Measurements from ENCODE around the gene HOXB3.

The HOXB3 gene

DNA sequence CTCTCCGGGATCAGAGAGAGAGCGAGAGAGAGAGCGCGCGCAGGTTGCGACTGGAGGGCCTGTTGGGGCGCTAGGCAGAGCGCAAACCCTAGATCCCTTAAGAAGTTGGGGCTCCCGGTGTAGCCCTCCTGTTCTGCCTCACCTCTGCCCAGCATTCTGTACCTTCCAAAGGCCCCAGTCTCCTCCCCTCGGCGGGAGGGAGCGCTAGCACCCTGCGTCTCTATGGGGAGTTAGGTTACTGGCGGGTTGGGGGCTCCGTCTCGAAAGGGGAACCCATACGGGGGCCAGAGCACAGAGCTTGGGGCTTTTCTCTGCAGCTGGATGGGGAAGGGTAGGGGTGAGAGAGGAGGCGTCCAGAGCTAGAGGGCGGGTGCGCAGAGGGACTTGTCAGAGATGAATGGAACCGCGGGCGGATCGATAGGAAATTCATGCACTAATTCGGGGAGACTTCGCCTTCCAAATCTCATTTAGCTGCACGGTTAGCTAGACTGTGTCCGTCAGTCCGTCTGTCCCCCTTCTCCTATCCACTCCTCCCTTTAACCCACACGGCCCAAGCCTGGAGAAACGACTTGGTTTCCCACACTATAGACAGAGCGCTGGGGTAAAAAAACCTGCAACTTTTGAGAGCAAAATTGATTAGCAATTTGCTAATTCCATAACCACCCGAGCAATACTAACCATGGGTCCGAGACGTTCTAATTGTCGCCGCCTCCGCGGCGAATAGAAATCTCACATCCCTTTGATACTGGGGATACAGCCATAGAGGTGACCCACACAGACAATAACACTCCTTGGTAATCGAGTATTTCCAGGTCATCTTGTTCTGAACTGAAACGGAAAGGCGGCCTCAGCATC, 11.2 kb downstream of the HOXB3 start:
- Mint-ChIP-seq H3K27ac (peak overlapping the region; percentile 87), H3K27me3 (ENCODE audit: low read depth) (peaks cover 48% of the 10 kb centered on the region), H3K36me3 (ENCODE audit: low read depth) (peaks cover 18% of the 10 kb centered on the region), H3K9me3 (no peaks in the 10 kb centered on the region), H3K4me3 (peak overlapping the region; percentile 94), H3K4me1 (ENCODE audit: low read depth) (peaks cover 53% of the 10 kb centered on the region)

- H3K27ac Mint-ChIP-seq: peak within 1 kb of the TSS; percentile 87
- peaks cover 58% of the 10 kb centered on the region for H3K4me1 Mint-ChIP-seq (ENCODE audit: low read depth)
- no peaks in the 10 kb centered on the region for H3K9me3 Mint-ChIP-seq
- peaks cover 19% of the 10 kb centered on the region for H3K36me3 Mint-ChIP-seq (ENCODE audit: low read depth)
- peak within 1 kb of the TSS; percentile 94 for H3K4me3 Mint-ChIP-seq
- peaks cover 42% of the 10 kb centered on the region for H3K27me3 Mint-ChIP-seq (ENCODE audit: low read depth)
These were observed 12.0 kb downstream of the HOXB3 start, which contains the start of gene HOXB4 for GRCh38 chr17:48577946-48578615. Gene HOXB4 (minus strand): TSS chr17:48578350. CDS start chr17:48578319, 31 bp downstream.

GRCh38 chr17:48577330-48577945, 12.6 kb downstream of the HOXB3 start:
- H3K4me3 Mint-ChIP-seq: peak overlapping the region; percentile 85
- H3K4me1 Mint-ChIP-seq (ENCODE audit: low read depth): peaks cover 51% of the 10 kb centered on the region
- peaks cover 19% of the 10 kb centered on the region for H3K36me3 Mint-ChIP-seq (ENCODE audit: low read depth)
- no peaks in the 10 kb centered on the region for H3K9me3 Mint-ChIP-seq
- H3K27ac Mint-ChIP-seq: peak overlapping the region; percentile 67
- H3K27me3 Mint-ChIP-seq (ENCODE audit: low read depth): peaks cover 37% of the 10 kb centered on the region

DNA sequence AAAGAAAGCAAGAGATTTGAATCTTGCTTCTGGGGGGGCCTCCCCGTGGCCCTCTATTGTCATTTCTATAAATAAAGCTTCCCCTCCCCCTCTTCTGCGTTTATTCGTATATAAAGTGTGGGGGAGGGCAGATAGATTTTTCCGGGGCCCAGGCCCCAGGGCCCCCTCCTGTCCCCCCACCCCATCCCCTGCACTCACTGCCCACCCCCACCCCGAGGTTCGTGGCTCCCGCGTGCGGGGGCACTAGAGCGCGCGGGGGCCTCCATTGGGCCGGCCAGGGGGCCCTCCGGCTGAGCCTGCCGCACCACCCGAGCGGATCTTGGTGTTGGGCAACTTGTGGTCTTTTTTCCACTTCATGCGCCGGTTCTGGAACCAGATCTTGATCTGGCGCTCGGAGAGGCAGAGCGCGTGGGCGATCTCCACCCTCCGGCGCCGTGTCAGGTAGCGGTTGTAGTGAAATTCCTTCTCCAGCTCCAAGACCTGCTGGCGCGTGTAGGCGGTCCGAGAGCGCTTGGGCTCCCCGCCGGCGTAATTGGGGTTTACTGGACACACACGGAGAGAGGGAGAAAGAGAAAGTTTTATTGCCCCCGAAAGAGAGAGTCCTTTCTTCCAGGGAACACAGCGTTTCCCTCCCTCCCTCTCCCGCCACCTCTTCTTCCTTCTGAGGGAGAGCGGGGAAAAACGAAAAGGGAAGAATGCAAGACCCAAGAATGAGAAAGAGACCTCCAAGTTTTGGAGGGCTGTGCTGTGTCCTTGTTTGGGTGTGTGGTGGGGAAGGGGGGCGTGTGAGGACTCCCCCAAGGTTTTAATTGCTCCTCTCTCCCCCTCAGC, 13.3 kb downstream of the HOXB3 start:
- H3K9me3 Mint-ChIP-seq: no peaks in the 10 kb centered on the region
- H3K4me1 Mint-ChIP-seq (ENCODE audit: low read depth): peaks cover 48% of the 10 kb centered on the region
- peak overlapping the region; percentile 49 for H3K27ac Mint-ChIP-seq
- peak overlapping the region; percentile 85 for H3K4me3 Mint-ChIP-seq
- peaks cover 21% of the 10 kb centered on the region for H3K36me3 Mint-ChIP-seq (ENCODE audit: low read depth)
- H3K27me3 Mint-ChIP-seq (ENCODE audit: low read depth): peaks cover 34% of the 10 kb centered on the region

DNA sequence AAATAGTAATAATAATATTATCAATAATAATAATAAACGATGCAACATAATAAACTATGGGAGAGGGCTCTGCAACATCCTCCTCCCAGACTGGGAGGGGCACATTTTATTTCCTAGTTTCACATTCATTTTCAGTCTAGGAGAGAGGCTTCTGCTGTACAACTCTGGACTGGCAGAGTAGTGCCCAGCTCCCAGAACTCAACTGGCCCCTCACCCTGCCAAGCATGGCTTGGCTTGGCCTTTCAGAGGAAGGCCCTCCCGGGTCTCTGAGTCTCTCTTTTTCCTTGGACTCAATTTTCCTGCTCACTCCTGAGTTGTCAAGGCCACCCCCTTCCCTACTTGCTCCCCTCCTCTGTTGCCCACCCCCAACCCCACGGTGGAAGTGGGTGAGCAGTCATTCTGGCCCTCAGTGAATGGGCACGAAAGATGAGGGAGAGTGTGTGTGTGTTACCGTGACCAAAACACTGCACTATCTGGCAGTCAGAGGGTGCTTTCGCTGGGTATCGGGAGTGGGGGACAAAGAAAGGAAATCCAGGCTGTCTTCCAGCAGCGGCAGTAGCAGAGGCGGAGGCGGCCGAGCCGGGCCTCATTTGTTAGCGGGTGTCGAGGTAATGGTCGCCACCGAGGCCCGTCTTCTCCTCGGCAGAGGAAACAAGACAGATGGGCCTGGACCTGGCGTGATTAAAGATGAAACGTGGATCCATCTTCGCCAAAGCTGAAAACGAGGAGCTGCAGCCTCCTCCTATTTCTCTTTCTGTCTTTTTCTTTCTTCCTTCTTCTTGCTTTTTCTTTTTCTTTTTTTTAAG, 14.2 kb downstream of the HOXB3 start:
- peaks cover 23% of the 10 kb centered on the region for H3K36me3 Mint-ChIP-seq (ENCODE audit: low read depth)
- no peaks in the 10 kb centered on the region for H3K9me3 Mint-ChIP-seq
- H3K4me1 Mint-ChIP-seq (ENCODE audit: low read depth): peaks cover 42% of the 10 kb centered on the region
- peak overlapping the region; percentile 69 for H3K4me3 Mint-ChIP-seq
- H3K27me3 Mint-ChIP-seq (ENCODE audit: low read depth): peaks cover 26% of the 10 kb centered on the region
- H3K27ac Mint-ChIP-seq: peak overlapping the region; percentile 69

DNA sequence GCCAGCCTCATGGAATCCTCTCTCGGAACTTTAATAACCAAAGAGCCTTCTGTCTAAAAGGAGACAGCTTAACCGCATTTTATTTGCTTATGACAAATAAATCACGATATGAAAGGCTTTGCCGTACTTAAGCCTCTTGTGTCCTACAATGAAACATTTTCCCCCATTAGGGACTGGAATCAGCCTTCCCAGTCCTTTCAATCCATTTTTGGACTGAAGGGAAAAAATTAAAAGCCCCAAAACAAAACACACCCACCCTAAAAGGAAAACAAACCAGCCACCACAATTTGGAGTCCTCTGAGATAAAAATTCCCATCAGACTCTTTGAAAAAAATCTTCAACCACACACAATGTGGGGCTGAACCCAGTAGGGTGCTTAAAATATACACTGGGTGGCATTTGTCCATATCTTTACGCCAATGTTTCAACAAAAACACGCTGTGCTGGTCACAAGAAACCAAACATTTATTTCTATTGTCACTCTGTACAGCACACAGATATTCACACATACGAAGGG, 14.9 kb downstream of the HOXB3 start:
- Mint-ChIP-seq H3K27me3 (ENCODE audit: low read depth) (peaks cover 19% of the 10 kb centered on the region), H3K4me3 (peak overlapping the region; percentile 3), H3K9me3 (no peaks in the 10 kb centered on the region), H3K4me1 (ENCODE audit: low read depth) (peaks cover 35% of the 10 kb centered on the region), H3K36me3 (ENCODE audit: low read depth) (peaks cover 22% of the 10 kb centered on the region), H3K27ac (no peak overlapping the region)

GRCh38 chr17:48574505-48575065, 15.5 kb downstream of the HOXB3 start:
- Mint-ChIP-seq H3K27ac (no peak overlapping the region), H3K4me1 (ENCODE audit: low read depth) (peaks cover 33% of the 10 kb centered on the region), H3K9me3 (no peaks in the 10 kb centered on the region), H3K36me3 (ENCODE audit: low read depth) (peaks cover 22% of the 10 kb centered on the region), H3K4me3 (peak overlapping the region; percentile 3), H3K27me3 (ENCODE audit: low read depth) (peaks cover 13% of the 10 kb centered on the region)

- Mint-ChIP-seq H3K27ac (no peak overlapping the region), H3K4me3 (no peak overlapping the region), H3K9me3 (no peaks in the 10 kb centered on the region), H3K4me1 (ENCODE audit: low read depth) (peaks cover 28% of the 10 kb centered on the region), H3K36me3 (ENCODE audit: low read depth) (peaks cover 21% of the 10 kb centered on the region), H3K27me3 (ENCODE audit: low read depth) (peaks cover 3% of the 10 kb centered on the region)
These were observed 18.1 kb downstream of the HOXB3 start for GRCh38 chr17:48571826-48572417.

GRCh38 chr17:48571024-48571818, 18.8 kb downstream of the HOXB3 start:
- Mint-ChIP-seq H3K36me3 (ENCODE audit: low read depth) (peaks cover 19% of the 10 kb centered on the region), H3K27ac (no peak overlapping the region), H3K9me3 (no peaks in the 10 kb centered on the region), H3K4me1 (ENCODE audit: low read depth) (peaks cover 25% of the 10 kb centered on the region), H3K27me3 (ENCODE audit: low read depth) (peaks cover 3% of the 10 kb centered on the region), H3K4me3 (no peak overlapping the region)

GRCh38 chr17:48570325-48571023, 19.6 kb downstream of the HOXB3 start:
- H3K4me1 Mint-ChIP-seq (ENCODE audit: low read depth): peaks cover 19% of the 10 kb centered on the region
- H3K4me3 Mint-ChIP-seq: no peak overlapping the region
- H3K27me3 Mint-ChIP-seq (ENCODE audit: low read depth): peaks cover 3% of the 10 kb centered on the region
- peaks cover 19% of the 10 kb centered on the region for H3K36me3 Mint-ChIP-seq (ENCODE audit: low read depth)
- H3K9me3 Mint-ChIP-seq: no peaks in the 10 kb centered on the region
- no peak overlapping the region for H3K27ac Mint-ChIP-seq

GRCh38 chr17:48569674-48570324, 20.2 kb downstream of the HOXB3 start:
- H3K4me1 Mint-ChIP-seq (ENCODE audit: low read depth): peaks cover 16% of the 10 kb centered on the region
- H3K27me3 Mint-ChIP-seq (ENCODE audit: low read depth): peaks cover 5% of the 10 kb centered on the region
- no peaks in the 10 kb centered on the region for H3K9me3 Mint-ChIP-seq
- no peak overlapping the region for H3K4me3 Mint-ChIP-seq
- peaks cover 19% of the 10 kb centered on the region for H3K36me3 Mint-ChIP-seq (ENCODE audit: low read depth)
- no peak overlapping the region for H3K27ac Mint-ChIP-seq
